Measurements from ENCODE around the gene GALNT16.
A peak's percentile ranks its signal among the peaks of the same experiment; 100 is the strongest.

The GALNT16 gene

DNA sequence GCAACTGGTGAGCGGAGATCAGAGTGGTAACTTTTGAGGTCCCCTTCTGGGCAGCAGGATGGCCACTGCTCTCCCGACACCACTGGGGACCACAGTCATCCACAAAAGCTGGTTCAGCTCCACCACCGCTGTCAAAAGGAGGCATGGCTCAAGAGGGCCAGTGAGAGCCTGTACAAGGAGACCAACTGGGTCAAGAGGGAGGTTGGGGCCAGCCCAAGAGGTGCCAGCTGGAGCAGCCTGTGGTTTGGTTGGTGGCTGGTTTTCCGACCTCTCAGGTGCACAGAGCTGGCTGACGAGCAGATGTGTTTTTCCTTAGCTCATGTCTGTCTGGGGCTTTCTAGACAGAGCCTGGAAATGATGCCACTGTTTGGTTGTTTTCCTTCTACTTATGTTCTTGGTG, 78.0 kb downstream of the GALNT16 start:
- DNase-seq (ENCODE audit: low spot score): no peak

DNA sequence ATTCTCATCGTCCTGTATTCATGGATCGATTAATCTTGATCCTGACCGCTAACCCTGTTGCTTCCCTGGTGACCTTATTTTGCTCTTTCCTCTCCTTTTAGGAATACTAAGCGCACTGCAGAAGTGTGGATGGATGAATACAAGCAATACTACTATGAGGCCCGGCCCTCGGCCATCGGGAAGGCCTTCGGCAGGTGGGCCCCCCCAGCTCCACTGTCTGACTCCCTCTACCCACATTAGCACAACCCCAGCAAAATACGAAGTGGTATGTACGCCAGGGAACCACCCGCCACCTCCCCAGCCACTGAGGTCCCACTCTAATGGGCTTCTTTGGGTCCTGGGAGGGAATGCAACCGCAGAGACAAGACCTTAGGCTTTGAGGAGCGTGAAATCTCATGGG, 79.5 kb downstream of the GALNT16 start:
- no peak for DNase-seq (ENCODE audit: low spot score)

DNA sequence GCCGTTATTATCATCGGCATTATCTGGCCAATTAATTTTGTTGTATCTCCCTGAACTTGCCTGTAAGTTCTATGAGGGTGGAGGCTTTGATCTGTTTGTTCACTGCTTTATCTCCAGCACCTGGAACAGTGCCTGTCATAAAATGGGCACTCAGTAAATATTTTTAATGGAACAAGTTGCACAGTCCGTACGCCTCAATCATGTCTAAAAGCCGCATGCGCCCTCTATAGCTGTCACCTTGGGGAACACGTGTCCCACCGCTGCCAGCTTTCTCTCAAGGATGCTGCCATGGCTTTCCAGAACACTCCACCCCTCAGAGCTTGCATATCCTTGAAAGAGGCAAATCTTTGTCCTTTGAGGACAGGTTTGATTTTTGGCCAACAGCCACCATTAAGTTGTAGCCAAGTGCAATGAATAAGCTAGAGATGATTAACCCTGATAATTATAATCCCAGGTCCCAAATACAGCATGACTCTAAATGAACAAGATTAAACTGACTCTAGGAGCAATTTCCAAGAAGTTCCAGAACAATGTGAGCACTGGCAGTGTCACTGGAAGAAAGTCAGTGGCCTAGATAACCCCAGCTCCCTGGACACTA, 83.1 kb downstream of the GALNT16 start:
- DNase-seq (ENCODE audit: low spot score): no peak

DNA sequence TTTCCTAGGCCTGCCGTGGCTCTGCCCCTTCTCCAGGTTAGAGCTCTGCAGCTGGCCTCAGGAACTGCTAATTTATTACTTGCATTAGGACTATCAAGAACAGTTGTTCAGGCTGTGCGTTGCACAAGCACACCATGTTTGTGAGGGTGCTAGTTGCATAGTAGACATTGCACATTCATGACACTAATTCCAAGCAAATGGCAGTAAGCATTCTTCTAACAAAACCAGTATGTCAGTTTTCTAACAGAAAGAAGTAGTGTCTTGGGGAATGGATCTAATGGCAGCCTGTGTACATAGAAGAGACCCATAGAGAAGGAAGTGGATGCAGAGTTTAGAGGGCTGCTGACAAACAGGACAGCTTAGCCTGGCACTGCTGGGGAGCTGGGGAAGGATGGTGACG, 84.2 kb downstream of the GALNT16 start:
- no peak for DNase-seq (ENCODE audit: low spot score)

DNA sequence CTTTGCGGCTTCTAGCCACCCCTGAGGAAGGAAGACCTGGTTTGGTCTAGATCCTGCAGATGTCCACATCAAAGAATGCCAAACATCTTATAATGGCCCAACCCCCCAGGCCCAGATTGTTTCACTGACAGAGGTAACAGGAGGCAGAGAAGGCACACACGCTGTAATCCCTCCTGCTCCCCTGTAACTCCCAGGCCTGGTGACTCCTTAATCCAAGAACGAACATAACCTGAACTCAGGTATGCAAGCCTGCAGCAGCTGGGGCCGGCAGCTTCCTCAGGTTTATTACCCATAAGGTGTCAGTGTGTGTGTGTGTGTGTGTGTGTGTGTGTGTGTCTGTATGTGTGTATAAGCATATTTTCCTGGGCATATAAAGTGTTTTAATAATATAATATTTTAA, 85.4 kb downstream of the GALNT16 start:
- DNase-seq (ENCODE audit: low spot score): no peak

DNA sequence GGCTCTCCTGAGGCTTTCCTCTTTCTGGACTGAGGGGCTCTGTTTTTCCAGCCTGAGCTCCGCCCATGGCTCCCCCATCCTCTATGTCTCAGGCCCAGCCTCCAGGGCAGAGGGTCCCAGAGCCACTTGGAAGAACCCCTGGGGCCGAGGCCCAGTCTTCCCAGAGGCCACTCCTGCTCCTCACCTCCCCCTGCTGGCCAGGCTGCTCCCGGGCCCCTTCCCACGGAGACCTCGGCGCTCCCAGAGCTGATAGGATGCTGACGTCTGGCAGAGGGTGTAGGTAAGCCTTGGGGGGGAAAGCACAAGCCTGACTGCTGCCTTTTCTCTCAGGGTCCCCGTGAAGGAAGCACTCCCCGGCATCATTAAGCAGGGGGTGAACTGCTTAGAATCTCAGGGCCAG, 86.8 kb downstream of the GALNT16 start:
- DNase-seq (ENCODE audit: low spot score): no peak

DNA sequence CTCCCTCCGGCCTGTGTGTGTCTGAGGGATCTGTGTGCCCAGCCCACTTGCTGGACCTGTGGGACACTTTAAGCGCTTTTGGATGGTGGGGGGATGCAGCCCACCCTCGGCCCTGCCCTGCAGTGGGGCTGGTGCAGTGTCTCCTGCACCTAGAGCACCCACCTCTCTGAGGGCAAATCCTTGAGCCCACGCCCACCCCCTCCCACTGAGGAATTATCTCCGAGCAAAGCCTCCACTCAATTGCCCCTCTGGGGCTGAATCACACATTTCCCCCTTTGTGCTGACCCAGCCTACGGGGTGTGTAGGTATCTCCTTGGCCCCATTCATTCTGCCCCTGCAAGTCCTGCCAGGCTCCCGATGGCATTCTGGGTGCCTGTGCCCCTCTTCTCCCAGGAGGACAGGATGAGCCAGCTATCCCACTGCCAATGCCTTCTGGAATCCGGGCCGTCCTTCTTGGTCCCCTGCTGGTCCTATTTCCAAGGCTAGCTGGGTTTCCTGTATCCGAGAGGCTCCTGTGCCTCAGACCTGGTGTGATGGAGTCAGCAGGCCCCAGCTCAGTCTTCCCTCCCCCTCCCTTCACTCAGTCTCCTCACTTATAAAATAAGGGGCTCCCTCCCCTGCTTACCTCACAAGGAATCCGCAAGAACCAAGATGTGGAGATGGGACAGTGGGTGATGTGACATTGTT, 89.3 kb downstream of the GALNT16 start:
- no peak for DNase-seq (ENCODE audit: low spot score)

DNA sequence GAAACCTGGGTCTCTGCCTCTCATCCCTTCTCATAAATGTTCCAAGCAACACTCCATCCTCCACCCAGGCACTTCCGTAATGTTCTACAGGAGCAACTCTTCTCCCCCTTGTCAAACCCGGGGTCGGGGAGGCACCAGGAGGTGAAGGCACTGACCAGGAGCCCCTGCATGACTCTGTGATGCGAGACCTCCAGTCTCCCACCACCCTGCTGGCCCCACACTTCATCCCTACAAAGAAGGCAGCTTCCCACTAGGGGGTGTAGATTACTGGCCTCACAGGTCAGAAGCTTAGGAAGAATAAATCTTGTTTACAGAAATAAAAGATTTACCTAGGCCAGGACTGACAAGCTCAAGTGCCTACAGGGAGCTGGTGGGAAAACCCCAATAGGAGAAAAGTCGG, 90.9 kb downstream of the GALNT16 start:
- DNase-seq (ENCODE audit: low spot score): no peak

DNA sequence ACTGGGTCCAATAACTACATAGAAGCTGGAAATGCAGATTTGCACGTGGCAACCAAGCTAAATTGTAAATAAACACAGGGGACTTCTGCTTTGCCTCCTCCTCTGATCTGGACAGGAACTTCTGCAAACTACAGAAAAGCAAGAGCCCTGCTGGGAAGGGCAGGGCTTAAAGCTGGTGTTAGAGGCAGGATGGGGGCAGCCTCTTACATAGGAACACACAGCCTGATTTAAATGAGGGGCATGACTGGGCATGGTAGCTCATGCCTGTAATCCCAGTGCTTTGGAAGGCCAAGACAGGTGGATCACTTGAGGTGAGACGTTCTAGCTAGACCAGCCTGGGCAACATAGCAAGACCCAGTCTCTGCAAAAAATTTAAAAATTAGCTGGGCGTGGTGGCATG, 91.4 kb downstream of the GALNT16 start:
- DNase-seq (ENCODE audit: low spot score): no peak

DNA sequence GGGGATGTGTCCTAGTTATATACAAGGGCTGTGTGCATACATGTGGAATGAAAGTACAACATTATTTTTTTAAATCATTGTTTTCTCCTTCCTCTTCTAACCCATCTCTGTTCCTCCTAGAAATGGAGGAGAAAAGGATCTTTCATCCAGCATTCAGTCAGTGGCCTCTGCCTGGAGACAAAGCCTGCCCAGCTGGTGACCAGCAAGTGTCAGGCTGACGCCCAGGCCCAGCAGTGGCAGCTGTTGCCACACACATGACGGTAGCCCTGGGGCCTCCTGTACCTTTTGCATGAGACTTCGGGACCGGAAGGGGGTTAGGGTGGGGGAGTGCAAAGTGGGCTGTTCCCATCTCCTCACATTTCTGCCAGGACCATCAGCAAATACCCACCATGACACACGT, 92.0 kb downstream of the GALNT16 start:
- no peak for DNase-seq (ENCODE audit: low spot score)

DNA sequence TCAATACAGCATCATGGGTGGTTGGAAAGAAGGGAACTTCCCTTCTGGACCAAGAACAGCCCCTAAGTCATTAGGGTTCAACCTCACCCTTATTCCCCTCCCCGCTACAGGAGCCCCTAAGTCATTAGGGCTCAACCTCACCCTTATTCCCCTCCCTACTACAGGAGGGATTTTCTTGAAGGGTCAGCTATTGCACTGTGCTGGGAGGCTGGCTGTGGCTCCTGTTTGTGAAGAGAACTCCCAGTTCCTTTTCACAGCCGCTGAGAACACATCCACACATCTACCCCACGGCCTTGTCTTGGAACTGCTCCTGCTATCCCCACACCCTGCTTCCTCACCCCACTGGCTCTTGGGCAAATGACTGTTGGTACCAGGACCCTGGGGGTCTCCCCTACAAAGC, 93.2 kb downstream of the GALNT16 start:
- DNase-seq (ENCODE audit: low spot score): no peak

DNA sequence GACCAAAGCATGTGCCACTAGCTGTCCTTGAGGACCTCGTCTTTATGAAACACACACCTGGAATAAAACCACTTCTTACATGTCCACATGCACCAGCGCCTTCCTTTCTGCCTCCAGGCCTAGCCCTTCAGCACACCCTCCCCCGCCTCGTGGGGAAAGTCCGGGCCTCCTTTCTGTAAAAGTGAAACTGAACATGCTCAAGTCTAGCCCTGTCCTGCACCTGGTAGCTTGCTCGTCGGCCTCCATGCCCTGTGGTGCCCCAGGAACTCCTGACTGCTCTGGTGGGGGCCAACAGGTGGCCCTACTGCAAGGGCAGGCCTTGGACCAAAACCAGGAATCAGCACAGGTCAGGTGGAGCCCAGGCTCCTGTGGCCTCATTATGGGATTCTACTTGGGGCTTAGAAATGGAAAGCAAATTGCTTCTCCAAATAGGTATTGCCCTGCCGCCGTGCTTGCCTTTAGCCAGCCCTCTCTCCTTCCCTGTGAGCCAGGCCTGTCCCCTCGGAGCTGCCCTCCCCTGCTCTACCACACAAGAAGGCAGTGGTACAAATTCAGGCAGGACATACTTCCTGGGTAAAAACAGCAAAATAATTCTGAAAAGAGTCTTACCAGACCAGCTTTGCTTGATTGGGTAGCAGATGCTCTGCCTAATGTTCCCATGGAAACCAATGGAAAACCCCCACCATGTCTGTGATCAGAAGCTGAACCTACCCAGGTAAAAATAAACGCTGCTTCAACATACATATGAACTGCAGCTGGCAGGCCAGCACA, 94.6 kb downstream of the GALNT16 start:
- peak; percentile 53 for DNase-seq (ENCODE audit: low spot score)

DNA sequence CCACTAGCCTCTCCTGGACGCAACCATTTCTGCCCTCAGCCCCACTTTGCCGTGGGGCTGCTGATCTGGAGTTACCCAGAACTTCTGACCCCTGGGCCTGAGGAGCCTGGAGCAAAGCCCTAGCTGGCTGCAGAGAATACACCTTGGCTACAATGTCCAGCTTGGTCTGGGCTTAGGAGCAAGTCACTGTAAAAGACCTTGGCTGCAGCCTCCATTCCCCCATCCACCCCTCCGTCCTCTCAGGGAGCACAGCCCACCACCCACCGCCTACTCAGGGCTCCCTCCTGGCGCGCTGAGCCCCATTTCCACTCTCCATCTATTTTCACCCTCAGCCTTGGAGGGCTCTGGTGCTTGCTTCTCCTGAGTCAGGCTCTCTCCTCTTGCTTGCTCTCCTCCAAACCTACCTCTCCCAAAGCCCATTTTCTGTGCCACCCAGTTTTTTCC, 95.2 kb downstream of the GALNT16 start:
- DNase-seq (ENCODE audit: low spot score): no peak

DNA sequence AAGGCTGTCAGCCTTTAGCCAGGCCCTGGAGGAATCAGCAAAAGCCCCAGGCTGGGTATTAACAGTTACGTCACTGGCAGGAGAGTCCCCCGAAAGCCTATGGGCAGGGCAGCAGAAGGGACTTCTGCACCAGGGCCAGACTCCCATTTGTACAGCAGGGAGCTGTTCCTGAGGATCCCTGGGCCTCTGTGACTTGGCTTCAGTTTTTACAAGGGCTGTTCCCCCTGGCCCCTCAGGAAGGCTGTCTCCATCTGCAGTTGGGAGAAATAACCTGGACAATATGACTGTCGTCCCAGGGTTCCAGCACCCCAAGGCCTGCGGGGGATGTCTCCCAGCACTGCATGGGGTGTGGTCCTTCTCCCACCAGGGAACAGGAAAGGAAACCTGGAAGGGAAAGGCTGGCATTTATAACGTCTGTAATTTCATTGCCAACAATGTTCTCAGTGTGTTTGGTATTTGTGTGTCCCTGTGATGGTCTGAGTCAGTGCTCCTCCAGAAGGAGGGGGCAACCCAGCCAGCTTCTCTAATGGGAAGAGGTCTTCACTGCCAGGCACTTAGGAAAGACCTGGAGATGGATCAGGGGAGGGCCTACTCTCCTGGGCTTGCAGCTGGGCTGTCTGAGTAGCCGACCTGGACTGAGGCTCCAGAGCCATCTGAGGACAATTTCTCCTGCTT, 95.8 kb downstream of the GALNT16 start:
- no peak for DNase-seq (ENCODE audit: low spot score)

DNA sequence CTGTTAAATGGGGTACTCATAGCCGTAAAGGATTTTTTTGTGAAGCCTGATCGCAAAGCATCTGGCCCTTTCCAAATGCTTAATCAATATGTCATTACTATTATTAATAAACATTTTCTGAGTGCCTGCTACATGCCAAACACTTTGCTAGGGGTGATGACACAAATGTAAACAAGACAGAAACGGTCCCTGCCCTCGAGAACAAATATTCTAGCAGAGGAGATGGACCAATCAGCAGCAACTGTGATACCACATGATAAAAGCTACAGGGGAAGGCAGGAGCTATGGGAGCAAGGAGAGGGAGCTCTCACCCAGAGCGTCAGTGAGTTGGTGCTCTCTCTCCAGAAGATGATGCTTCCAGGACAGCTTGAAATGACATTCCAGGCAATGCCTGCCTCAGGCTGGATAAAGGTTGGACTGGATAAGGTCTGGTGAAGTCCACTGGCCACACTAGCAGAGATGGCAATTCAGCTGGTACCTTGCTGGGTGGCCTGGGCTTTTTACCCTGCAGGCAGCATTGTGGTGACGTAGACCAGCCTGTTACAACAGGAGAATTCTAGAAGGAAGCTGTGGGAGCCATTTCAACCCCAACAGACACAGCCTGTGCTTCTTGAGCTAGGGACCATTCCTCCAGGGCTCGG, 97.1 kb downstream of the GALNT16 start:
- no peak for DNase-seq (ENCODE audit: low spot score)

DNA sequence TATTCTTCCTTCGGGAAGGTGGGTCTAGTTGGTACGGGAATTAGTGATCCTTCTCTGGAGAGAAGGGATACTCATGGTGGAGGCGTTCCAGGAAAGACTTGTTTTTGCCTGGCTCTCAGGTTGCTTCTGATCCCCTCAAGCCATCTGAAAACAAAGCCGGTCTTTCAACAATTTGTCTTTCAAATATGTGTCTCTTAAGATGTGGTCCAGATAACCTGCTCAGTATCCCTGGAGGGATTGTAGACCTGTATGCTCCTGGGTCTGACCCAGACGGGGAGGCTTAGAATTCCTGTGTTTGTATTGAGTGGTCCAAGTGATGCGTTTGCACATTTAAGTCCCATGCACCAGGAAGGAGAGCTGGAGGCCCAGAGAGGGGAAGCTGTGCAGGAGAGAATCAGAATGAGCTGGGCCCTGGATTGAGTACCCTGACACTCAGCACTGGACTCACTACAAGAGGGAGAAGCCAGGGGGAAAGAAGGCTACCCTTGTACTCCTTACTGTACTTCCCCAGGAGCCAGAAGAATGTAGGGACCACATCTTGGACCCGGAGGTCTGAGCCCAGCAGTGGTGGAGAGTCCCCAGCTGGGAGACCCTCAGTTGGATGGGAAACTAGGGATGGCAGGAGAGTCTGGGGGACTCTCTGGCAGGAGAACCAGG, 97.7 kb downstream of the GALNT16 start:
- no peak for DNase-seq (ENCODE audit: low spot score)

DNA sequence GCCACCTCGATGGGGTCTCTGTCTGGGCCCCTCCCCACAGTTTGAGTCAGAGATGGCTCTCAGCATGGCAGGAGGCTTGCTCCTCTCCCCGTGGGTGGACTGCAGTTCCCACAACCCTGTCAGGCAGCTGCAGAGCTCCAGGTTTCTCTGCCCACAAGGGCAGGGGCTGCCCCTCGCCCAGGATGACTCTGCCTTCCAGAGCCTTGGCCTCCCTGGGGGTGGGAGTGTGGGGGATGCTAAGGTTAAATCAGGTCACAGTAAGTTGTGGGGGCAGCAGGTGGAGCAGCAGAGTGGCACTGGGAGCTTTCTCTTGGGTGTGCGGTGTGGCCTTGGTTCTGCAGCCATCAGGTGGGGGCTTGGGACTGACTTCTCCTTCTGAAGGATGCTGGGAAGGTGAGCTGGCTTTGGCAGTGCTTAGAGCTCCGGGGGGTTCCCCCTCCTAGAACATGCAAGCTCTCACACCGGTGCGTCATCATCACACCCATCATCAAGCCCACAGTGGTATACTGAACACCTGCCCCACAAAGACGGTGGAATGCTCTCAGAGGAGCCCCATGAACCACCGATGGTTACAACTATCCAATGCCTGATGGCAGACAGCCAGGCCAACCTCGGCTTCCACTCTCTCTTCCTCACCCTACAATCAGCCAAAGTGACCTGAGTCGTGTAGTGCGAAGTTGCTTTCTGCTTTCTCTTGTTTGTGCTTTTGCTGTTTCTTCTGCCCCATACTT, 98.4 kb downstream of the GALNT16 start:
- no peak for DNase-seq (ENCODE audit: low spot score)

DNA sequence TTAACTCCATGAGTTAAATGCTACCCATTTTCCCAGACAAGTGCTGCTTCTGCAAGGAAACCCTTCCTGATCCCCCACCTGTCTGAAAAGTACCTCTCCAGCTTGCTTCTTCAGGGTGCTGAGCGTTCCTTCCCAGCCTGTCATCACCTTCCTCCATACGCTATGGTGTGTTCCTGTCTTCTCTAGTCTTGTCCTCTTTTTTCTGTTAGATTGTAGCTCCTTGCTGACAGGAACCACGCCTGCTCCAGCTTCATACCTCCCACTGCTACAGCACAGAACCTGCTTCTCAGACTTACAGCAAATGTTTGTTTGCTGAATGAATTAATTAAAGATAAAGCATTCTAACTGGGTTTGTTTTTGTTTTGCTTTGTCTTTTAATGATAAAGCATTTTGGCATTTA, 99.0 kb downstream of the GALNT16 start:
- DNase-seq (ENCODE audit: low spot score): no peak

DNA sequence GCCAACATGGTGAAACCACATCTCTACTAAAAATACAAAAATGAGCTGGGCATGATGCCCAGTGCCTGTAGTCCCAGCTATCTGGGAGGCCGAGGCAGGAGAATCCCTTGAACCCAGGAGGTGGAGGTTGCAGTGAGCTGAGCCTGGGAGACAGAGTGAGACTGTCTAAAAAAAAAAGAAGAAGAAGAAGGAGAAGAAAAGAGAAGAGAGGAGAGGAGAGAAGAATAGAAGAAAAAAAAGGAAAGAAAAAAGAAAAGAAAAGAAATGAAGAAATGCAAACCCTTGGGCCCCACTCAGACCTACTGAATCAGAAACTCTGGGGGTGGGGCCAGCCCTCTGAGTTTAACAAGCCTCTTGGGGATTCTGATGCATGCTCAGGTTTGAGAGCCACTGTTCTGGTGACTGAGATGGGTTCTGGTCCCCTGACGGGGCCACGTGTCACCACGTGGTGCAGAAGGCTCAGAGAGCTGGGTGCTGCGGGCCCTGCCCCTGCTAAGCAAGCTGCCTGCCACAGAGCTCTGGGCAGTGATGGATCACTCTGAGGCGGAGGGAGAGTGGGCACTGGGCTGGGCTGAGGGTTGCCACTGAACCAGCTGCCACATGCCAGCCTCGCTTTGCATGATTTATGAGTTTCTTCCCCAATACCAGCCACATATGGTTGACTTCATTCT, 100.6 kb downstream of the GALNT16 start:
- DNase-seq (ENCODE audit: low spot score): no peak

DNA sequence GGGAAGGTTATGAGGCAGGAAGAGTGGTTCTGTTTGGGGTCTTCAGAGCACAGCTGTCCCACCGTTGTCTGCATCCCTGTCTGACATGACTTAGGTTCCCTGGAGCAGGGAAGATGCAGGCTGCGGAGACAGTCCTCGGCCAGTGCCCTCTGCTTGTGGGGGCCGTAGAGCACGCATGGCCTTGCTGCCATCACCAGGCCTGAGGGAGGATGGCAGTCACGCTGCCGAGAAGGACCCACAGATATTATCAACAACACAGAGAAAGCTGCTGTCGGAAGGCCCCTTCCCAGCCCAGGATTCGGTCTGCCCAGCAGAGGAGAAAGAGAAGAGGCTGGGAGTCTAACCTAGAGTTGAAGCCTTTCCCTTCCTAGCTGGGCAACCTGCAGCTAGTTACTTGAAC, 103.1 kb downstream of the GALNT16 start:
- peak; percentile 79 for DNase-seq (ENCODE audit: low spot score)

DNA sequence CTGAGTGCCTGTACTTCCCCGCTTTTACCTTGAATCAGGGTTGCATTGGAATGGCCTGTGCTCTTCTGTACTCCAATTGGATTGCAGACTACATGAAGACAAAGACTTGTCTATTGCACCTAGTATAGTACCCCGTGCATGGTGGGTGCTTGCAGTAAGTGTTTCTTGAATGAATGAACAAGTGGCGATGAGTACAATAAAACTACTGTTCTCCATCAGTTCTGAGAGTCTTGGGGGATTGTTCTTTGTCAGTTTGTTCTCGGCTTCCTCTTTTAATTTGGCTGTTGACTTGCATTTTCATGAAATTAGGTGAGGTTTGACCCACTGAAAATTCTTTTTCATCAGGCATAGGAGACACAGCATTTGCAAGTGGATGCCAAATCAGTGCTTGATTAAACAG, 104.0 kb downstream of the GALNT16 start:
- DNase-seq (ENCODE audit: low spot score): no peak
